GM19239 (cell line): ENCODE data around the gene PDXDC1.
"Not testable (repeated sequence)": the region's sequence is repeated elsewhere in the genome, so short reads cannot be mapped to it uniquely, and the experiment has no call there.

ENCODE experiments used
- DNase-seq: peaks from one replicate; pipeline ENCODE4 v3.0.0; 2011; ENCODE audit warnings: low spot score; ENCODE audit not compliant: insufficient read length
- FAIRE-seq: peaks from 2 replicates; lab custom pipeline; 2011; peaks lifted over from hg19 to GRCh38; lab: Jason Lieb, UNC

PDXDC1 gene

DNA sequence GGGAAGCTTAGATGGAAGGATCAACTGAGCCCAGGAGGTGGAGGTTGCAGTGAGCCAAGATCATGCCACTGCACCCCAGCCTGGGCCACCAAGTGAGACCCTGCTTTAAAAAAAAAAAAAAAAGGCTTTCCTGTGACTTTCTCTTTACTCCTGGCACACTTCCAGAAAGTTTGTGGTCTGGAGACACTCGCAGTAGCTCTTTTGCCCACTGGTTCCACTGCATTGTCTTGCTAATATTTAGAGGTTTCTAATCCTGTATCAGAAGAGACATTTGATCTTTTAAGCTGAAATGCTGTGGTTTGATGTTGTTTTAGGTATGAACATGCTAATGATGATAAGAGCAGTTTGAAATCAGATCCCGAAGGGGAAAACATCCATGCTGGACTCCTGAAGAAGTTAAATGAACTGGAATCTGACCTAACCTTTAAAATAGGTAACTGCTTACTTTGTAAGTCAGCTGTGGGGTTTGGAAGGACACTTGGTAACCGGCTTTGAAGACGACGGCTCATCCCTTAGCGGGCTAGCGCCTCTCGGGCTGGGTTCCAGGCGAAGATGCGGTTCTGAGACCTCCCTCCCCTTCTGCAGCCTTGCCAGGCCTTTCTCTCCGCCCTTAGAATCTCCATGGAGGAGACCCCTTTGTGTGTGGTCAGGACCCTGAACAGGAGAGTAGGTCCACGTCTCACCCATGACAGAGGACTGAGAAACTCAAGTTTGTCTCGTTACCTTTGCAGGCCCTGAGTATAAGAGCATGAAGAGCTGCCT lies 57.9 kb downstream of the PDXDC1 start:
- DNase-seq (no peak), FAIRE-seq (no peak)

GRCh38 chr16:15033309-15033707 lies 58.5 kb downstream of the PDXDC1 start:
- FAIRE-seq (no peak), DNase-seq (no peak)

DNA sequence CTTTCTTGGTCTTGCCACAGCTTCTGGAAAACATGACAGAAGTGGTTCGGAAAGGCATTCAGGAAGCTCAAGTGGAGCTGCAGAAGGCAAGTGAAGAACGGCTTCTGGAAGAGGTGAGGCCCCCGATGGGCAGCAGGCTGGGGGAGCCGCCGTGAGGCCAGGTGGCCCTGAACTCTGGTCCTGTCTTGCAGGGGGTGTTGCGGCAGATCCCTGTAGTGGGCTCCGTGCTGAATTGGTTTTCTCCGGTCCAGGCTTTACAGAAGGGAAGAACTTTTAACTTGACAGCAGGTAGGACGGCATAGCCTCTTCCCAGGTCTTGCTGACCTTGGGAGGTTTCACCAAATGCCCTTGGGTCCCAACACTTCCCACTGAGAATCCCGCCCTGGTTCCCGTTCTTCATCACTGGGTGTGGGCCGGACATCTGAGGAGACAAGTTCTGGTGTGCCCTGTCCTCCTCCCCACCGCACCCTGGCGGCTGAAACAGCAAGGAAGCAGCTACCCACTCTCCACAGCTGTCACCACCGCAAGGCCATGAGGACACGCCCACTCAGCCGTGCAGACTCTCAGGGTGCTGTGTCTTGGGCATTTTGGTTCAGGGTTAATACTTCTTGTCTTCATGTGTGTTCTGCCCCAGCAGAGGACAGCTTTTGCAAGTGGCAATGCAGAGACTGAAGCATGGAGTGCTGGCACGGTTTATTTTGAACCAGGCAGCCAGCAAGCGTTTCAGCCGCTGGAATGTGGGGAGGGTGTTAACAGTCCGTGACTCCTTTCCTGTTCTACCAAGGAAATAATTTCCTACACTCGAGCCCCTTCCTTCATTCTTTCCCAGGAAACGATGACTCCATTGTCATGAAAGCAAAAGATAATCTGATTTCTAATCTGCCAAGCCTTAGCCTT lies 59.7 kb downstream of the PDXDC1 start:
- no peak for FAIRE-seq
- DNase-seq, result no peak

DNA sequence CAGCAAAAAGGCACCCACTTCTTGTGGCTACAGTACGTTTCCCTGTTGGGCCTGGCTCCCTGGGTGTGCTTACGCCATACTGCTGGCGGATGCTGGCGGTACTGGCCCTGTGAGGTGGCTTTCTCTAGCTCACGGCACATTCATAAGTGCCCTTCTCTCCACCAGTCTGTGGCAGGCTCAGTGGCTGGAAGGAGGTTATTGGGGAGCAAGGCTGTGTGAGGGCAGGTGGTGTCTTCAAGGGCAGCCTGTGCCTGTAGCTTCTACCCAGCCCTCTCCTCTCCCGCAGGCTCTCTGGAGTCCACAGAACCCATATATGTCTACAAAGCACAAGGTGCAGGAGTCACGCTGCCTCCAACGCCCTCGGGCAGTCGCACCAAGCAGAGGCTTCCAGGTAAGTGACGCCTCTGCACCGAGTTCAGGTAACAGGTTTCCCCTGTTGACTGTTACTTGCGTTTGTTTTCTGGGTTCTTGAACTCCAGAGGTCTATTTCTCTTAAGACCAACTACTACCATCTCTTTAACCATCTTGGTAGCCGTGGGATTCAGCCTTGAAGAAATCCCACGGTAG lies 60.4 kb downstream of the PDXDC1 start:
- FAIRE-seq (no peak), DNase-seq (no peak)

GRCh38 chr16:15037003-15037402 lies 62.2 kb downstream of the PDXDC1 start:
- DNase-seq (no peak), FAIRE-seq (no peak)

- no peak for FAIRE-seq
- DNase-seq, result no peak
Observed at GRCh38 chr16:15037745-15038144, 62.9 kb downstream of the PDXDC1 start.

DNA sequence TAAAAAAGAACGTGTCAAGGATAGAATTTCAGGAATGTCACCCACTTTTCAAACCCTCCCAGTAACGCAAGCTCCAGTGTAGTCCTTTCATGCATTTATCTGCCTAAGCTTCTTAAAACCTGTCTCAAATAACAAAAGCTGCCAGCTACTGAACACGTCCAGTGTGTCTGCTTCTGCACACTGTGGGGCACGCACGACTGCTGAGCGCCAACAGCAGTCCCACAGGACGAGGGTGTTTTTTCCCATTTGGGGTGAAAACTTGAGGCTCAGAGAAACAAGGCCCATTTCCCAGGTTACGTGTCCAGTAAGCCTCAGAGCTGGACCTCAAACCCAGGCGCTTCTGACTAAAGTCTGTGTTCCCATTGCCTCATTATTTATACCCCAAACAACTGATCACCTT lies 63.9 kb downstream of the PDXDC1 start:
- FAIRE-seq, result no peak
- DNase-seq, result no peak

GRCh38 chr16:15041271-15042004 lies 66.6 kb downstream of the PDXDC1 start:
- FAIRE-seq (no peak), DNase-seq (no peak)

GRCh38 chr16:15043344-15043743 lies 68.5 kb downstream of the PDXDC1 start:
- no peak for FAIRE-seq

GRCh38 chr16:15044286-15044685 lies 69.5 kb downstream of the PDXDC1 start:
- DNase-seq (no peak), FAIRE-seq (no peak)

More at GRCh38 chr16:15043344-15043743, 68.5 kb downstream of the PDXDC1 start:
- DNase-seq, result no peak

DNA sequence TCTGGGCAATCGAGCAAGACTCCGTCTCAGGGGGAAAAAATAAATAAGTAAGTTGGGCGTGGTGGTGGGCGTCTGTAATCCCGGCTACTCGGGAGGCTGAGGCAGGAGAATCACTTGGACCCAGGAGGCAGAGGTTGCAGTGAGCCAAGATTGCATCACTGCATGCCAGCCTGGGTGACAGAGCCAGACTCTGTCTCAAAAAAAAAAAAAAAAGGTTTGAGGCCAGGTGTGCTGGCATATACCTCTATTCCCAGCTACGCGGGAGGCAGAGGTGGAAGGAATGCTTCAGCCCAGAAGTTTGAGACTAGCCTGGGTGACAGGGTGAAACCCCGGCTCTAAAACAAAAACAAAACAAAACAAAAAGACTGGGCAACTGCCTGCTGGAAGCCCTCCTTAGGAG lies 70.4 kb downstream of the PDXDC1 start:
- not testable (repeated sequence) for DNase-seq, FAIRE-seq

- FAIRE-seq (no peak), DNase-seq (no peak)
Observed at GRCh38 chr16:15046692-15047376, 72.0 kb downstream of the PDXDC1 start.

DNA sequence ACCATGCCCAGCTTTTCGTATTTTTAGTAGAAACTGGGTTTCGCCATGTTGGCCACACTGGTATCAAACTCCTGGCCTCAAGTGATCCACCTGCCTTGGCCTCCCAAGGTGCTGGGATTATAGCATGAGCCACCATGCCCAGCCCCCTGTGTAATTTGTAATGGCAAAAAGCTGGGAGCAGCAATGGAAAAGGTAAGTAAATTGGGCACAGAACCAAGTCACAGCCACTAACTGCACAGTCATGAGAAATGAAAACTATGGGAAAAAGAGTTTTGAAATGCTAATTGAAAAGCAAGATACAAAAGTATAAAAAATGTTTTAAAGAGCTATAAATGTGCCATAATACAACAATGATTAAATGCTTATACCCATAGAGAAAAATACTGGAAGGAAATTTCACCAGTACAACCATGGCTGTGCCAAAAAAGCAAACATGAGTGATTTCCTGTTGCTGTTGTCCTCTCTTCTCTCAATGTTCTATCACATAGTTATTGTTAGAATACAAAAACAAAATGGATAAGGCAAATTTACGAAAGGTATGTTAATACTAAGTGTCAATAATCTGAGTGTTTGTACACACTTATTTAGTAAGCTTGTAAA lies 74.9 kb downstream of the PDXDC1 start:
- no peak for DNase-seq
- FAIRE-seq, result no peak

DNA sequence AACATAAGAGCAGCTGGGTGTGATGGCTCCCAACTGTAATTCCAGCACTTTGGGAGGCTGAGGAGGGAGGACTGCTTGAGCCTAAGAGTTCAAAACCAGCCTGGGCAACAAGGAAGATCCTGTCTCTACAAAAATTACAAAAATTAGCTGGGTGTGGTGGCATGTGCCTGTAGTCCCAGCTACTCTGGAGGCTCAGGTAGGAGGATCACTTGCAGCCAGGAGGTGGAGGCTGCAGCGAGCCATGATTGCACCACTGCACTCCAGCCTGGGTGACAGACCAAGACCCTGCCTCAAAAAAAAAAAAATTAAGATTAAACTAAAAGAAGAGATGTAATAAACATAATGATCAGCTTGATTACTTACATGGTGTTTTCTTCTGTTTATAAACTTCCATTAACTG lies 75.6 kb downstream of the PDXDC1 start:
- not testable (repeated sequence) for FAIRE-seq, DNase-seq

DNA sequence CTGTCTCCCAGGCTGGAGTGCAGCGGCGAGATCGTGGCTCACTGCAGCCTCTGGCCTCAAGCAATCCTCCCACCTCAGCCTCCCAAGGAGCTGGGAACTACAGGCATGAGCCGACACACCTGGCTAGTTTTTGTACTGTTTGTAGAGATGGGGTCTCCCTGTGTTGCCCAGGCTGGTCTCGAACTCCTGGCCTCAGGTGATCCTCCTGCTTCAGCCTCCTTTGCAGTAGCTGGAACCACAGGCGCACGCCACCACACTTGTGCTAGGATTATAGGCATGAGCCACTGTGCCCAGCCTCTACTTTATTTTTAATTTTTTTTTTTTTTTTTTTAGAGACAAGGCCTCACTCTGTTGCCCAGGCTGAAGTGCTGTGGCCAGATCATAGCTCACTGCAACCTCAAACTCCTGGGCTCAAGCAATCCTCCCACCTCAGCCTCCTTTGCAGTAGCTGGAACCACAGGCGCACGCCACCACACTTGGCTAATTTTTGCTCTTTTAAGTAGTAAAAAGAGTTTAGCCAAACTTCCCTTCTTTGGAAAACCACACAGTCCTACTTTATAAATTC lies 76.6 kb downstream of the PDXDC1 start:
- no peak for FAIRE-seq
- no peak for DNase-seq

DNA sequence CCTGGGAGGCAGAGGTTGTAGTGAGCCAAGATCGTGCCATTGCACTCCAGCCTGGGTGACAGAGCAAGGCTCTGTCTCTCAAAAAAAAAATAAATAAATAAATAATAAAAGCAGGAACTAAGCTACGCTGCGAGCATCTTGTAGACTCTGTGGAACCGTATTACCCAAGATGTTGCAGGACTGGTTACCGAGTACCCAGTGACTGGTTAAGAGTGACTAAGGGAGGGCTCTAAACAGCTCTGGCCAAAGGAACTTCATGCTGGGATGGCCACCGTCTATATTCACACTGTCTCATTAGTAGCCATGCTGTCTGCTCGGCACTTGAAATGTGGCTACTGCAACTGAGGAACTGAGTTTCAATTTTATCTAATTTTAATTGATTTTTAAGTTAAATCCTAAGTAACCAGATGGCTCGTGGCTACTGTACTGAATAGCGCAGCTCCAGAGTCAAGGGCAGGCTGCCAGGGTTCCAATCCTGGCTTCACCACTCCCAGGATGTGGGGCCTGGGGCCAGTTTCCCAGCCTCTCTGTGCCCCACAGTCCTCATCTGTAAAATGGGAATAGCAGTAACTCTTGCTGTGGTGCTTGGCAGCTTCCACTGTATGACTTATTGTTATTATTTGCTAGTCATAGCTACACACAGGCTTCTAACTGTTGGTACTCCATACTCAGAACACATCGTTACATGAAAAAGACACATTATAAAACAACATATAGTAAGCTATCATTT lies 78.1 kb downstream of the PDXDC1 start:
- DNase-seq (no peak), FAIRE-seq (no peak)

GRCh38 chr16:15053904-15054303 lies 79.1 kb downstream of the PDXDC1 start:
- DNase-seq (no peak), FAIRE-seq (no peak)

- no peak for DNase-seq
- no peak for FAIRE-seq
Observed at GRCh38 chr16:15054357-15055140, 79.7 kb downstream of the PDXDC1 start.
